ENCODE data around the gene DNAH1. TPM values are rescaled to one million over a fixed set of nuclear protein-coding genes. Genes with fewer than 3 reads are reported as not detected.
A peak's percentile ranks its signal among the peaks of the same experiment; 100 is the strongest.

The DNAH1 gene
- total RNA-seq, 1 donor from 2014 or later: 11.2 TPM

DNA sequence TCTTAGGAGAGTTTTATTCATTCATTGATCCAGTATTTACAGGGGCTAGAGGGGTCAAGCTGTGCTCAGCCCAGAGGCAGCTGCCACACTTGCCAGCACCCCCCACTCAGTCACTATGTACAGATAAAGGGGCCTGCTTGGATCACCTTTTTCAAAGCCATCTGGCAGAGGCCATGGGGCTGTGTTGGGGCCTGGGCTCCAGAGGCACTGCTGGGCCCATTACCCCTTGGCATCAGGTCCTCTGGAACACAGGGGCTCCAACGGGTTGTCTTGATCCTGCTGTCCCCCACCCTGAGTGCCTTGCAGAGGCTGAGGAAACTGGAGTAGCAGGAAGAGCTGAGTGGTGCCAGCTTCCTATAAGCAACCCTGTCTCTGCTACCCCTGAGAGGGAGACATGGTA lies 84.9 kb downstream of the DNAH1 start:
- ATAC-seq (no peak), DNase-seq (peak; percentile 31)
- intact Hi-C loops (cut with DNase I): no loop called here
- H3K4me3 ChIP-seq: no peak overlapping the region
- H3K27ac ChIP-seq: no peak overlapping the region
- no peaks in the 10 kb centered on the region for H3K27me3 ChIP-seq
- H3K4me1 ChIP-seq: no peaks in the 10 kb centered on the region
- peaks cover 53% of the 10 kb centered on the region for H3K36me3 ChIP-seq
- TF ChIP-seq, protein P1, sequence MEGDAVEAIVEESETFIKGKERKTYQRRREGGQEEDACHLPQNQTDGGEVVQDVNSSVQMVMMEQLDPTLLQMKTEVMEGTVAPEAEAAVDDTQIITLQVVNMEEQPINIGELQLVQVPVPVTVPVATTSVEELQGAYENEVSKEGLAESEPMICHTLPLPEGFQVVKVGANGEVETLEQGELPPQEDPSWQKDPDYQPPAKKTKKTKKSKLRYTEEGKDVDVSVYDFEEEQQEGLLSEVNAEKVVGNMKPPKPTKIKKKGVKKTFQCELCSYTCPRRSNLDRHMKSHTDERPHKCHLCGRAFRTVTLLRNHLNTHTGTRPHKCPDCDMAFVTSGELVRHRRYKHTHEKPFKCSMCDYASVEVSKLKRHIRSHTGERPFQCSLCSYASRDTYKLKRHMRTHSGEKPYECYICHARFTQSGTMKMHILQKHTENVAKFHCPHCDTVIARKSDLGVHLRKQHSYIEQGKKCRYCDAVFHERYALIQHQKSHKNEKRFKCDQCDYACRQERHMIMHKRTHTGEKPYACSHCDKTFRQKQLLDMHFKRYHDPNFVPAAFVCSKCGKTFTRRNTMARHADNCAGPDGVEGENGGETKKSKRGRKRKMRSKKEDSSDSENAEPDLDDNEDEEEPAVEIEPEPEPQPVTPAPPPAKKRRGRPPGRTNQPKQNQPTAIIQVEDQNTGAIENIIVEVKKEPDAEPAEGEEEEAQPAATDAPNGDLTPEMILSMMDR (IDR thresholded peaks at IDR 0.05): no peak
- no peaks in the 10 kb centered on the region for H3K9me3 ChIP-seq

DNA sequence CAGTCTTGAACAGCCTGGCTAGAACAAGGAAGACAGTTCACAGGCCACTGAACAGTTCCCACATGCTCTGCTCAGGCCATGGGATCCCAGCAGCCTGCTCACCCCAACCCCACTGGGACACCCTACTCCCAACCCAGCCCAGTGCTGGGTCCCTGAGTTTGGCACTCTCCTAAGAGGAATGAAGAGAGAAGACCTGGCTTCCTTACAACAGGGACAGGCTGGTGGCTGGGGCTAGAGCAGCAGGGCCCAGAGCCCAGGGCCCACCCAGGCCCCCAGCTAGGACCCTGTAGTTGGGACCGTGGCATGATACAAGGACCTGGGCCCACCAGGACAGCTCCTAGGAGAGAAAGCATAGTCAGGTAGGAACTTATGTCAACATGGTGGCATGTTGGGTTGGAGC lies 85.4 kb downstream of the DNAH1 start:
- no peak overlapping the region for H3K4me3 ChIP-seq
- peak; percentile 35 for DNase-seq
- TF ChIP-seq, protein P1 (IDR thresholded peaks at IDR 0.05): no peak
- no peak for ATAC-seq
- no peaks in the 10 kb centered on the region for H3K4me1 ChIP-seq
- H3K27ac ChIP-seq: no peak overlapping the region
- H3K36me3 ChIP-seq: peaks cover 59% of the 10 kb centered on the region
- no peaks in the 10 kb centered on the region for H3K27me3 ChIP-seq
- intact Hi-C loops (cut with DNase I): no loop called here
- no peaks in the 10 kb centered on the region for H3K9me3 ChIP-seq

DNA sequence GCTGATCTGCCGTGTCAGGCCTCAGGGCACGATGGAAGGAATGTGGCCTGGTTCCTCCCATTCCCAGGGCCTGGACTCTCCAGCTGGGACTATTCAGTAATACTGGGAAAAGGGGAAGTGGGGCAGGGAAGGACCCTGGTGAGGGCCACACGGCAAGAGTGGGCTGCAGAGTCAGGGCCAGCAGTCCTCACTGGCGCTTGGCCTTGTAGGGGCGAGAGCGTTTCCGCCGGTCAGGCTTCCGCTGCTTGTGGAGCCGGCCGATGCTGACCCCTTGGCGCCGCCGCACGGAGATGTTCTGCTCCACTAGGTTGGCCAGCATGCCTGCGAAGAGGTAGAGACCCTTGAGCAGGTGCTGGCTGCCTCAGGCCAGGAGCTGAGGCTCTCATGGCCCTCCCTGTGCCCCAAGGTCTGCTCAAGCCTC lies 86.0 kb downstream of the DNAH1 start:
- H3K27ac ChIP-seq: no peak overlapping the region
- no peak overlapping the region for H3K4me3 ChIP-seq
- intact Hi-C loops (cut with DNase I): no loop called here
- ATAC-seq (no peak), DNase-seq (peak; percentile 57)
- peaks cover 64% of the 10 kb centered on the region for H3K36me3 ChIP-seq
- H3K9me3 ChIP-seq: no peaks in the 10 kb centered on the region
- TF ChIP-seq, protein P1 (IDR thresholded peaks at IDR 0.05): no peak
- H3K4me1 ChIP-seq: no peaks in the 10 kb centered on the region
- H3K27me3 ChIP-seq: no peaks in the 10 kb centered on the region

DNA sequence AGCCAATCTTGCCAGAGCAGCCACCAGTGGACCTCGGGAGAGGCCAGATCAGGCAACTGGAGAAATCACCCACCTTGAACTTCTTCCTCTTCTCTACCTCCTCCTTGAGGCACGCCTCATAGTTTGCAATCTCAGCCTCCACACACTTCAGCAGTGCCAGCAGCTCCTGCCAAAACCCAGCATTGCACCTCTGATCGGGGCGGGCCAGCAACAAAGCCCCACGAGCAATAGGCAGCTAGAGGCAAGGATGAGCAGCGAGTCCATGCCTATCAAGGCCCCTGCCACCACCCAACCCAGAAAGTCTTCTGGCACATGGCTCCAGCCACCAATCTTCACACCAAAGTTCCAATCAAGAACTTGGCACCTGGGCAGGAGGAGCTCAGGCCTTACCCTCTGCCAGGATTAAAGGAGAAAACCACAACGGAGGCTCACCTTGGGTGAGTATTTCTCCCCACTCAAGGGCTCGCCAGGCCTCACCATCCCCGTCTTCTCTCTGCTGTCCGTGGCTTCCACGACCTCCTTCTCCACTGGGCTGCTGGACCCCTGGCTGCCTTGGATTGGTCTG lies 86.7 kb downstream of the DNAH1 start:
- TF ChIP-seq, protein P1 (IDR thresholded peaks at IDR 0.05): no peak
- intact Hi-C loops (cut with DNase I): no loop called here
- Histone ChIP-seq H3K4me1 (peaks cover 2% of the 10 kb centered on the region), H3K36me3 (peaks cover 71% of the 10 kb centered on the region), H3K27ac (no peak overlapping the region), H3K4me3 (no peak overlapping the region), H3K9me3 (no peaks in the 10 kb centered on the region), H3K27me3 (no peaks in the 10 kb centered on the region)
- no peak for ATAC-seq
- peak; percentile 32 for DNase-seq

DNA sequence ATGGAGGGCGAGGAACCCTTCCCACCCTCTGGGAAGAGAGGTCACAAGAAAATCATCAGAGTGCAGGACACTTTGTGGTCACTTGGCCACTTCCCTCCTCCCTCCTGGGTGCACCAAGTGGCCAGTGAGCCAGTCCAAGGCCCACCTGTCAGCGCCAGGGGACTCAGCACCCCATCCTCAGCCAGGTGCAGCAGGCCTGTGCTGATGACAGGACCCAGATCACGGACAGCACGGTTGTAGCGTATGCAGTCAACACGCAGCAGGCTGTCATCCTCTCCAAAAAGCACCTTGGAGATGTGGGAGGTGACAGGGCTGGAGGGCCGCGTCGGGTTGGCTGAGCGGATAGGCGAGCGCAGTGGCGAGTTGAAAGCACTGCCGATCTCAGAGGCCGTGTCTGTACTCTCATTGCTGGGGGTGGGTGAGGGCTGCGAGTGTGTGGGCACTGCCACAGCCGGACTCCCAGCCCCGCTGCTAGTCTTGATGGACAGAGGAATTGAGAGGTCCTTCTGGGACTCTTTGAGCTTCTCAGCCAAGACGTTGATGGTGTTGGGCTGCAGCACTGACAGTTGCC lies 87.2 kb downstream of the DNAH1 start:
- peak; percentile 54 for DNase-seq
- H3K36me3 ChIP-seq: peaks cover 77% of the 10 kb centered on the region

More for the DNA sequence above, 87.2 kb downstream of the DNAH1 start:
- no peak for ATAC-seq
- intact Hi-C loops (cut with DNase I): no loop called here
- Histone ChIP-seq H3K4me1 (peaks cover 7% of the 10 kb centered on the region), H3K27ac (no peak overlapping the region), H3K9me3 (no peaks in the 10 kb centered on the region), H3K4me3 (no peak overlapping the region), H3K27me3 (no peaks in the 10 kb centered on the region)
- TF ChIP-seq, protein P1 (IDR thresholded peaks at IDR 0.05): no peak
